ENCODE measurements around the gene PEX3. TPM values are rescaled to one million over a fixed set of nuclear protein-coding genes. Genes with fewer than 3 reads are reported as not detected.

The PEX3 gene
- 1 to 10 TPM; 4.7 to 8.7 (median 5.8) TPM for polyA plus RNA-seq

- WGBS, 3 donors = 0% methylated on average over 56 of the region's 56 CpGs
These were observed at the start of gene PEX3, which contains the start of gene ADAT2 for GRCh38 chr6:143450453-143451371. Gene PEX3, plus strand, starts transcription at chr6:143450805. Its CDS starts 238 bp downstream, at chr6:143451043. Gene ADAT2, minus strand, starts transcription at chr6:143450695. Its CDS starts 37 bp downstream, at chr6:143450658.

GRCh38 chr6:143401068-143401446 lies 49.5 kb upstream of the PEX3 start:
- H3K27ac ChIP-seq (ENCODE audit: low read depth, low read length) = no peak overlapping the region
- 49 to 78% (median 60%) methylated on average over 1 of the region's 1 CpG for WGBS, 3 donors

More at GRCh38 chr6:143450453-143451371, at the start of gene PEX3, which contains the start of gene ADAT2:
- no peak within 1 kb of the TSS for H3K27ac ChIP-seq (ENCODE audit: low read depth, low read length)

- no peak overlapping the region for H3K27ac ChIP-seq (ENCODE audit: low read depth, low read length)
- WGBS, 3 donors = 85 to 90% (median 89%) methylated on average over 5 of the region's 5 CpGs
These were observed 48.8 kb upstream of the PEX3 start for GRCh38 chr6:143401636-143402370.

GRCh38 chr6:143402721-143403336 lies 47.8 kb upstream of the PEX3 start:
- WGBS, 3 donors = 88 to 91% (median 90%) methylated on average over 7 of the region's 7 CpGs

GRCh38 chr6:143405373-143406154 lies 45.0 kb upstream of the PEX3 start:
- 68 to 81% (median 76%) methylated on average over 9 of the region's 9 CpGs for WGBS, 3 donors
- no peak overlapping the region for H3K27ac ChIP-seq (ENCODE audit: low read depth, low read length)

More at GRCh38 chr6:143402721-143403336, 47.8 kb upstream of the PEX3 start:
- no peak overlapping the region for H3K27ac ChIP-seq (ENCODE audit: low read depth, low read length)

GRCh38 chr6:143406673-143407072 lies 43.9 kb upstream of the PEX3 start:
- no peak overlapping the region for H3K27ac ChIP-seq (ENCODE audit: low read depth, low read length)
- 86 to 93% (median 90%) methylated on average over 3 of the region's 3 CpGs for WGBS, 3 donors

- no peak overlapping the region for H3K27ac ChIP-seq (ENCODE audit: low read depth, low read length)
These were observed 42.3 kb upstream of the PEX3 start for GRCh38 chr6:143408151-143408786.

- H3K27ac ChIP-seq (ENCODE audit: low read depth, low read length) = no peak overlapping the region
These were observed 41.8 kb upstream of the PEX3 start for GRCh38 chr6:143408787-143409162.

GRCh38 chr6:143410859-143411270 lies 39.7 kb upstream of the PEX3 start:
- no peak overlapping the region for H3K27ac ChIP-seq (ENCODE audit: low read depth, low read length)

GRCh38 chr6:143414769-143415168 lies 35.8 kb upstream of the PEX3 start:
- no peak overlapping the region for H3K27ac ChIP-seq (ENCODE audit: low read depth, low read length)
- 91 to 98% (median 97%) methylated on average over 3 of the region's 3 CpGs for WGBS, 3 donors

More at GRCh38 chr6:143410859-143411270, 39.7 kb upstream of the PEX3 start:
- 31 to 86% (median 76%) methylated on average over 1 of the region's 1 CpG for WGBS, 3 donors

- WGBS, 3 donors = 88 to 89% (median 89%) methylated on average over 6 of the region's 6 CpGs
- no peak overlapping the region for H3K27ac ChIP-seq (ENCODE audit: low read depth, low read length)
These were observed 31.1 kb upstream of the PEX3 start for GRCh38 chr6:143419526-143419925.

GRCh38 chr6:143426026-143426425 lies 24.6 kb upstream of the PEX3 start:
- no peak overlapping the region for H3K27ac ChIP-seq (ENCODE audit: low read depth, low read length)
- 74 to 88% (median 88%) methylated on average over 2 of the region's 2 CpGs for WGBS, 3 donors

GRCh38 chr6:143427109-143427817 lies 23.3 kb upstream of the PEX3 start:
- WGBS, 3 donors = 20 to 35% (median 21%) methylated on average over 4 of the region's 4 CpGs
- H3K27ac ChIP-seq (ENCODE audit: low read depth, low read length) = no peak overlapping the region

- 87 to 98% (median 91%) methylated on average over 4 of the region's 4 CpGs for WGBS, 3 donors
- no peak overlapping the region for H3K27ac ChIP-seq (ENCODE audit: low read depth, low read length)
These were observed 20.6 kb upstream of the PEX3 start for GRCh38 chr6:143429970-143430369.

GRCh38 chr6:143431226-143431625 lies 19.4 kb upstream of the PEX3 start:
- 14 to 88% (median 70%) methylated on average over 1 of the region's 1 CpG for WGBS, 3 donors
- H3K27ac ChIP-seq (ENCODE audit: low read depth, low read length) = no peak overlapping the region

- WGBS, 3 donors = 94 to 97% (median 96%) methylated on average over 4 of the region's 4 CpGs
- no peak overlapping the region for H3K27ac ChIP-seq (ENCODE audit: low read depth, low read length)
These were observed 18.0 kb upstream of the PEX3 start for GRCh38 chr6:143432588-143432987.

- H3K27ac ChIP-seq (ENCODE audit: low read depth, low read length) = no peak overlapping the region
- WGBS, 3 donors = 95 to 99% (median 97%) methylated on average over 2 of the region's 2 CpGs
These were observed 9.6 kb upstream of the PEX3 start for GRCh38 chr6:143441010-143441409.

Data from adipose tissue (tissue), 3 donors.